ENCODE measurements around the gene DNAH14. TPM values are rescaled to one million over a fixed set of nuclear protein-coding genes. Genes with fewer than 3 reads are reported as not detected.

DNAH14 gene
- total and polyA plus RNA-seq, 2 of the 4 experiments (the other 2 are of a cell fraction): 2.7 to 3.6 TPM

- DNase-seq (no peak), ATAC-seq (ENCODE audit: low read depth) (no peak)
- Histone ChIP-seq H3K27me3 (ENCODE audit: control insufficient read depth, insufficient read depth, low read length) (no peaks in the 10 kb centered on the region), H4K5ac (ENCODE audit: low read depth, low read length) (no peak overlapping the region), H3K4me1 (ENCODE audit: control insufficient read depth, insufficient read depth, low read length) (no peaks in the 10 kb centered on the region), H3K9me1 (ENCODE audit: insufficient read depth, low read length) (no peaks in the 10 kb centered on the region), H3K27ac (ENCODE audit: insufficient read depth, low read length) (no peak overlapping the region), H3K4ac (ENCODE audit: low read depth, low read length) (no peak overlapping the region), H3K14ac (replicated peaks; ENCODE audit: low read depth, low read length) (no peak overlapping the region), H4K20me1 (ENCODE audit: insufficient read depth, low read length) (no peaks in the 10 kb centered on the region), H3K9ac (ENCODE audit: low read depth, low read length) (no peak overlapping the region), H2BK15ac (ENCODE audit: low read depth, low read length) (no peak overlapping the region), H3K4me3 (ENCODE audit: insufficient read depth, low read depth, low read length) (no peak overlapping the region), H3K23ac (ENCODE audit: low read depth, low read length) (no peak overlapping the region), H3K18ac (ENCODE audit: low read depth, low read length) (no peak overlapping the region), H3K36me3 (ENCODE audit: control insufficient read depth, insufficient read depth, low read length) (no peaks in the 10 kb centered on the region), H2AFZ (replicated peaks; ENCODE audit: low read length, poor library complexity) (no peak overlapping the region), H2AK5ac (ENCODE audit: low read depth, low read length) (no peak overlapping the region), H4K91ac (ENCODE audit: insufficient read depth, low read depth, low read length) (no peak overlapping the region), H2BK20ac (ENCODE audit: low read depth, low read length) (no peak overlapping the region), H3K9me3 (ENCODE audit: control insufficient read depth, insufficient read depth, low read length) (no peaks in the 10 kb centered on the region), H2BK120ac (ENCODE audit: low read depth, low read length) (no peak overlapping the region), H2BK5ac (ENCODE audit: low read depth, low read length, poor library complexity, severe bottlenecking) (no peak overlapping the region), H3K79me1 (ENCODE audit: low read depth in 1 of 2, low read length in 2 of 2) (no peaks in the 10 kb centered on the region), H2AK9ac (replicated peaks; ENCODE audit: low read depth, low read length, poor library complexity) (no peak overlapping the region), H3K4me2 (ENCODE audit: low read depth, low read length) (no peak overlapping the region), H4K8ac (ENCODE audit: low read depth in 2 of 2, low read length in 2 of 2) (no peak overlapping the region), H3K56ac (ENCODE audit: extremely low read depth, insufficient read depth, low read length) (no peak overlapping the region)
- BruUV-seq (replicated peaks): no TSS peak
- TF ChIP-seq MAFK (IDR thresholded peaks at IDR 0.05; ENCODE audit: low read depth, low read length) (no peak), USF2 (IDR thresholded peaks at IDR 0.05; ENCODE audit: low read depth, low read length) (no peak), SMC3 (IDR thresholded peaks at IDR 0.05; ENCODE audit: low read depth, low read length) (no peak), NFE2L2 (IDR thresholded peaks at IDR 0.05; ENCODE audit: low read depth, low read length) (no peak), CEBPB (IDR thresholded peaks at IDR 0.05; ENCODE audit: low read depth, low read length) (no peak), RAD21 (IDR thresholded peaks at IDR 0.05; ENCODE audit: low read length) (no peak), POLR2A (IDR thresholded peaks at IDR 0.05; ENCODE audit: low read depth, low read length) (no peak)
- POLR2A ChIA-PET (ENCODE audit: unreplicated experiment): no interaction called here
- 90% methylated on average over 2 of the region's 3 CpGs; no CpG with 5 or more reads in 1 of the 2 experiments for WGBS, 2 experiments (ENCODE audit: extremely low coverage in 2 of 2, insufficient read length in 1 of 2)
- intact Hi-C loops (cut with micrococcal nuclease): no loop called here
- CTCF ChIA-PET: interaction anchor here (1.7 kb wide), 1 partner anchor 11 kb away, joined by 3 read pairs; no protein-coding TSS in a partner anchor
- in situ Hi-C loops (cut with MboI; ENCODE audit: low sequenced_read_pairs): no loop called here
- dilution Hi-C loops (cut with HindIII; ENCODE audit: low sequenced_read_pairs, unreplicated experiment): no loop called here
Observed at GRCh38 chr1:224957696-224958095, 28.2 kb downstream of the DNAH14 start.

All from IMR-90 (cell line).